ENCODE data around the gene GABRG3.
A peak's percentile ranks its signal among the peaks of the same experiment; 100 is the strongest.
"Not testable (repeated sequence)": the region's sequence is repeated elsewhere in the genome, so short reads cannot be mapped to it uniquely, and the experiment has no call there.

GABRG3 gene

DNA sequence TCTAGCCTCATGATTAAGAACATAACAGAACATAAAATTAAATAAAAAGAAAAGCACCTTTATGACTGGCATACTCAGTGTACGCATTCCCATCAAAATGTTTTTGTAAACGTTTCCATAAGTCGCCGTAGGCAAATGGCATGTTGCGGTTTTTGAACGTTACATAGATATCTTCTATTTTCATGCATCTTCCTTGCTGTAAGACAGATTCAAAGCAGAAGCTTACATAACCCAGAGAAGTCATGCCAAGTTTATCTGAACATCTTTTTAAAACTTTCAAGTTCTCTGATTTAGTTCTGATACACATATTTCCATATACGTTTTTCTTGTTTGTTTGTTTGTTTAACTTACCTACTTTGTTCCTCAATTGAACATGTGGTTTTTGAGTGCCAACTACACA is 388.6 kb downstream of the GABRG3 start:
- no peaks in the 10 kb centered on the region for H3K27me3 ChIP-seq (ENCODE audit: control insufficient read depth, insufficient read depth, low read length)
- H3K27ac ChIP-seq (ENCODE audit: low read depth, low read length) = no peak overlapping the region
- H3K9ac ChIP-seq (ENCODE audit: low read depth, low read length) = no peak overlapping the region
- no peaks in the 10 kb centered on the region for H3K9me3 ChIP-seq (ENCODE audit: control insufficient read depth, insufficient read depth, low read length)
- H3K36me3 ChIP-seq (ENCODE audit: control insufficient read depth, insufficient read depth, low read length) = no peaks in the 10 kb centered on the region
- peaks cover 6% of the 10 kb centered on the region; the same call in 1 of the 2 replicates for H3K4me1 ChIP-seq (ENCODE audit: control insufficient read depth, insufficient read depth, low read length)
- no peak overlapping the region for H3K4me3 ChIP-seq (ENCODE audit: low read depth, low read length)

GRCh38 chr15:27360316-27360715 is 389.3 kb downstream of the GABRG3 start:
- Histone ChIP-seq H3K4me1 (ENCODE audit: control insufficient read depth, insufficient read depth, low read length) (peaks cover 6% of the 10 kb centered on the region; the same call in 1 of the 2 replicates), H3K4me3 (ENCODE audit: low read depth, low read length) (no peak overlapping the region), H3K27ac (ENCODE audit: low read depth, low read length) (no peak overlapping the region), H3K9me3 (ENCODE audit: control insufficient read depth, insufficient read depth, low read length) (no peaks in the 10 kb centered on the region), H3K27me3 (ENCODE audit: control insufficient read depth, insufficient read depth, low read length) (no peaks in the 10 kb centered on the region), H3K36me3 (ENCODE audit: control insufficient read depth, insufficient read depth, low read length) (no peaks in the 10 kb centered on the region), H3K9ac (ENCODE audit: low read depth, low read length) (no peak overlapping the region)

- Histone ChIP-seq H3K4me3 (ENCODE audit: low read depth, low read length) (no peak overlapping the region), H3K27ac (ENCODE audit: low read depth, low read length) (no peak overlapping the region)
These were observed 390.5 kb downstream of the GABRG3 start for GRCh38 chr15:27361438-27361837.

GRCh38 chr15:27365456-27365855 is 394.5 kb downstream of the GABRG3 start:
- H3K4me3 ChIP-seq (ENCODE audit: low read depth, low read length) = no peak overlapping the region
- H3K4me1 ChIP-seq (ENCODE audit: control insufficient read depth, insufficient read depth, low read length) = no peaks in the 10 kb centered on the region
- H3K9ac ChIP-seq (ENCODE audit: low read depth, low read length) = no peak overlapping the region
- H3K9me3 ChIP-seq (ENCODE audit: control insufficient read depth, insufficient read depth, low read length) = no peaks in the 10 kb centered on the region
- no peaks in the 10 kb centered on the region for H3K36me3 ChIP-seq (ENCODE audit: control insufficient read depth, insufficient read depth, low read length)
- no peaks in the 10 kb centered on the region for H3K27me3 ChIP-seq (ENCODE audit: control insufficient read depth, insufficient read depth, low read length)
- no peak overlapping the region for H3K27ac ChIP-seq (ENCODE audit: low read depth, low read length)

More at GRCh38 chr15:27361438-27361837, 390.5 kb downstream of the GABRG3 start:
- Histone ChIP-seq H3K27me3 (ENCODE audit: control insufficient read depth, insufficient read depth, low read length) (no peaks in the 10 kb centered on the region), H3K36me3 (ENCODE audit: control insufficient read depth, insufficient read depth, low read length) (no peaks in the 10 kb centered on the region), H3K4me1 (ENCODE audit: control insufficient read depth, insufficient read depth, low read length) (peaks cover 6% of the 10 kb centered on the region; the same call in 1 of the 2 replicates), H3K9ac (ENCODE audit: low read depth, low read length) (no peak overlapping the region), H3K9me3 (ENCODE audit: control insufficient read depth, insufficient read depth, low read length) (no peaks in the 10 kb centered on the region)

DNA sequence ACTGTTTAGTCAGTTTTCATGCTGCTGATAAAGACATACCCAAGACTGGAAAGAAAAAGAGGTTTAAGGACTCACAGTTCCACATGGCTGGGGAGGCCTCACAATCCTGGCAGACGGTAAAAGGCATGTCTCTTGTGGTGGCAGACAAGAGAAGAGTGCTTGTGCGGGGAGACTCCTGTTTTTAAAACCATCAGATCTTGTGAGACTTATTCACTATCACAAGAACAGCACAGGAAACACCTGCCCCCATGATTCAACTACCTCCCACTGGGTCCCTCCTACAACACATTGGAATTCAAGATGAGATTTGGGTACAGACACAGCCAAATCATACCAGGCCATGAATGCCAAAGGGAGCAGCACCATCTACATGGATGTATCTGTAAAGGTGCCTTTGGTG is 406.4 kb downstream of the GABRG3 start:
- not testable (repeated sequence) for H3K9ac ChIP-seq (ENCODE audit: low read depth, low read length); H3K4me3 ChIP-seq (ENCODE audit: low read depth, low read length); H3K27me3 ChIP-seq (ENCODE audit: control insufficient read depth, insufficient read depth, low read length); H3K4me1 ChIP-seq (ENCODE audit: control insufficient read depth, insufficient read depth, low read length); H3K9me3 ChIP-seq (ENCODE audit: control insufficient read depth, insufficient read depth, low read length); H3K36me3 ChIP-seq (ENCODE audit: control insufficient read depth, insufficient read depth, low read length); H3K27ac ChIP-seq (ENCODE audit: low read depth, low read length)

GRCh38 chr15:27382361-27383025 is 411.5 kb downstream of the GABRG3 start:
- Histone ChIP-seq H3K4me3 (ENCODE audit: low read depth, low read length) (no peak overlapping the region), H3K9ac (ENCODE audit: low read depth, low read length) (no peak overlapping the region), H3K9me3 (ENCODE audit: control insufficient read depth, insufficient read depth, low read length) (0 out of 2 replicates have a peak, but pooled peaks cover 2% of the 10 kb centered on the region), H3K27me3 (ENCODE audit: control insufficient read depth, insufficient read depth, low read length) (no peaks in the 10 kb centered on the region), H3K27ac (ENCODE audit: low read depth, low read length) (no peak overlapping the region), H3K4me1 (ENCODE audit: control insufficient read depth, insufficient read depth, low read length) (no peaks in the 10 kb centered on the region), H3K36me3 (ENCODE audit: control insufficient read depth, insufficient read depth, low read length) (no peaks in the 10 kb centered on the region)

DNA sequence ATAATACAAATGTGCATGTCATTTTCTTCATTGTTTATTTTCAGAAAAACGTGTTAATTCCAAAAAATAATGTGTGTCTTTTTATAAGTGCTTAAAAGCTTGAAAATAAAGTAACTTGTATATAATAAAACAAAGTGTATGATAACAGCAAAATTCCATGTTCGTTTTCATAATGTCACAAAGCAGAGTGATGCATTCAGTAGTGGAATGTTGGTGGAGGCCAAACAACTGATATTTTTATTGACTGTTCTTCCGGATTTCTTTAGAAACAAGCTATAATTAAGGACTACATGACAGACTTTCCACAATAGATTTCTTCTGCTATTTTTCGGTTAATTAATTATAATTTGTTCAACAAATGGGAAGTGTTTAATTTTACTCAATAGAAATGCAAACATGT is 412.7 kb downstream of the GABRG3 start:
- Histone ChIP-seq H3K4me3 (ENCODE audit: low read depth, low read length) (no peak overlapping the region), H3K9ac (ENCODE audit: low read depth, low read length) (no peak overlapping the region), H3K27ac (ENCODE audit: low read depth, low read length) (no peak overlapping the region), H3K36me3 (ENCODE audit: control insufficient read depth, insufficient read depth, low read length) (no peaks in the 10 kb centered on the region), H3K27me3 (ENCODE audit: control insufficient read depth, insufficient read depth, low read length) (no peaks in the 10 kb centered on the region), H3K4me1 (ENCODE audit: control insufficient read depth, insufficient read depth, low read length) (no peaks in the 10 kb centered on the region), H3K9me3 (ENCODE audit: control insufficient read depth, insufficient read depth, low read length) (0 out of 2 replicates have a peak, but pooled peaks cover 2% of the 10 kb centered on the region)

DNA sequence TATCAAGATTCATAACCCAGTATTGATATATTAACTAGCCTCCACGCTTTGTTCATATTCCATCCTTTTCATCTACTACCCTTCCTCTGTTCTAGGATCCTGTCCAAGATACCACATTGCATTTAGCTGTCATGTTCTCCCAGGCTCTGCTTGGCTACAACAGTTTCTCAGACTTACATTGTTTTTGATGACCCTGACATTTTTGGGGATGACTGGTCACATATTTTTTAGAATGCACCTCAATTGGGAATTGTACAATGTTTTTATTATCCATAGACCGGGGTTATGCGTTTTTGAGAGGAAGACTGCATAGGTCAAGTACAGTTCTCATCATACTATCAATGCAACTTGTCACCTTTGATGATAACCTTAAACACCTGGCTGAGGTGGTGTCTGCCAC is 421.2 kb downstream of the GABRG3 start:
- H3K27ac ChIP-seq (ENCODE audit: low read depth, low read length) = no peak overlapping the region
- no peaks in the 10 kb centered on the region for H3K36me3 ChIP-seq (ENCODE audit: control insufficient read depth, insufficient read depth, low read length)
- no peaks in the 10 kb centered on the region for H3K4me1 ChIP-seq (ENCODE audit: control insufficient read depth, insufficient read depth, low read length)
- no peaks in the 10 kb centered on the region for H3K27me3 ChIP-seq (ENCODE audit: control insufficient read depth, insufficient read depth, low read length)
- H3K4me3 ChIP-seq (ENCODE audit: low read depth, low read length) = no peak overlapping the region
- no peaks in the 10 kb centered on the region for H3K9me3 ChIP-seq (ENCODE audit: control insufficient read depth, insufficient read depth, low read length)
- H3K9ac ChIP-seq (ENCODE audit: low read depth, low read length) = no peak overlapping the region

DNA sequence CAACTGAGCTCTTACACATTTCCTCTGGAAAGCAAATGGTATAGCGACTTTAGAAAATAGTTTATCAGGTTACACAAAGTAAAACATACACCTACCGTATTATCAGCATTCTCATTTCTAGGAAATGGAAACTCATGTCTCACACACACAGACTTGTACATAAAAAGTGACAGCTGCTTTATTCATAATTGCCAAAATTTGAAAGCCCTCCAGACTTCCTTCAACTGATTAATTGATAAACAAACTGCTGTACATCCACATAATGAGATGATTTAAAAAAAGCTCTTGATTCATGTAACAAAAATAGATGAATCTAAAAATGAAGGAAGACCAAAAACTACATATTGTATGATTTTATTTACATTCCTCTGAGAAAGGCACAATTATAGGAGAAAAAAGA is 425.5 kb downstream of the GABRG3 start:
- no peaks in the 10 kb centered on the region for H3K36me3 ChIP-seq (ENCODE audit: control insufficient read depth, insufficient read depth, low read length)
- H3K4me1 ChIP-seq (ENCODE audit: control insufficient read depth, insufficient read depth, low read length) = peaks cover 23% of the 10 kb centered on the region
- H3K27ac ChIP-seq (ENCODE audit: low read depth, low read length) = no peak overlapping the region
- no peak overlapping the region for H3K4me3 ChIP-seq (ENCODE audit: low read depth, low read length)
- H3K27me3 ChIP-seq (ENCODE audit: control insufficient read depth, insufficient read depth, low read length) = no peaks in the 10 kb centered on the region
- H3K9ac ChIP-seq (ENCODE audit: low read depth, low read length) = no peak overlapping the region
- no peaks in the 10 kb centered on the region for H3K9me3 ChIP-seq (ENCODE audit: control insufficient read depth, insufficient read depth, low read length)

DNA sequence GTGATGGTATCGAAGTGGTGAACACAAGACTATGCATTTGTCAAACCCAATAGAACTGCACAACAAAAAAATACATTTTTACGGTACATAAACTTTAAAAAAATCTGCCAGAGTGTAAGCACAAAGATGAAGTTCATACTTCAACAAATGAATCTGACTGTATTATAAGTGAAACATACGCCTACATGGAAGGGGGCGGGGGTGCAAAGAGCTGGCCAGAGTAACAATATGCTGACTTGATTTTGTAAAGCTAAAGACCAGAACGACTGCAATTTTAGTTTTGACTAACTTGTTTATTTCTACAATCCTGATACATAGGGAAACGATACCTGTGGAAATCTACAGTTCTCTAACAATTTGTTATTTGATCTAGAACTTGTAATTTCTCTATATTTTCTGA is 426.0 kb downstream of the GABRG3 start:
- no peaks in the 10 kb centered on the region for H3K36me3 ChIP-seq (ENCODE audit: control insufficient read depth, insufficient read depth, low read length)
- H3K4me1 ChIP-seq (ENCODE audit: control insufficient read depth, insufficient read depth, low read length) = peaks cover 23% of the 10 kb centered on the region
- no peak overlapping the region for H3K9ac ChIP-seq (ENCODE audit: low read depth, low read length)
- no peak overlapping the region for H3K27ac ChIP-seq (ENCODE audit: low read depth, low read length)
- H3K9me3 ChIP-seq (ENCODE audit: control insufficient read depth, insufficient read depth, low read length) = no peaks in the 10 kb centered on the region
- no peak overlapping the region for H3K4me3 ChIP-seq (ENCODE audit: low read depth, low read length)
- no peaks in the 10 kb centered on the region for H3K27me3 ChIP-seq (ENCODE audit: control insufficient read depth, insufficient read depth, low read length)

GRCh38 chr15:27398631-27399161 is 427.7 kb downstream of the GABRG3 start:
- H3K9ac ChIP-seq (ENCODE audit: low read depth, low read length) = no peak overlapping the region
- peak overlapping the region; percentile 6 for H3K27ac ChIP-seq (ENCODE audit: low read depth, low read length)
- no peaks in the 10 kb centered on the region for H3K27me3 ChIP-seq (ENCODE audit: control insufficient read depth, insufficient read depth, low read length)
- H3K36me3 ChIP-seq (ENCODE audit: control insufficient read depth, insufficient read depth, low read length) = no peaks in the 10 kb centered on the region
- no peak overlapping the region for H3K4me3 ChIP-seq (ENCODE audit: low read depth, low read length)
- no peaks in the 10 kb centered on the region for H3K9me3 ChIP-seq (ENCODE audit: control insufficient read depth, insufficient read depth, low read length)
- H3K4me1 ChIP-seq (ENCODE audit: control insufficient read depth, insufficient read depth, low read length) = peaks cover 23% of the 10 kb centered on the region

All from HUES48 (cell line).